Tibial nerve (tissue), 4 donors: ENCODE data around the gene CCDC197.

Experiments used
- EP300 ChIP-seq, 2 donors: sonication (generic); formaldehyde crosslinking; IDR thresholded peaks; one replicate each; pipeline ENCODE4 v1.6.1; 2017; ENCODE audit warnings: antibody characterized with exemption in 2 of 2, mild to moderate bottlenecking in 1 of 2
- POLR2A ChIP-seq, 2 donors: fragments of 450-650 bp; IDR thresholded peaks; one replicate each; pipeline ENCODE4 v1.6.1; 2017; ENCODE audit warnings: antibody characterized with exemption in 2 of 2, mild to moderate bottlenecking in 2 of 2, moderate library complexity in 2 of 2
- TF ChIP-seq, protein P1 (sequence below), 5 experiments: fragments of 200-600 bp in 3 of 5; fragments of 450-650 bp in 2 of 5; sonication (generic) in 3 of 5; IDR thresholded peaks; one replicate each; pipeline ENCODE4 v1.5.1; 2016 to 2019; ENCODE audit warnings: antibody characterized with exemption in 5 of 5, mild to moderate bottlenecking in 3 of 5, moderate library complexity in 2 of 5

DNA sequence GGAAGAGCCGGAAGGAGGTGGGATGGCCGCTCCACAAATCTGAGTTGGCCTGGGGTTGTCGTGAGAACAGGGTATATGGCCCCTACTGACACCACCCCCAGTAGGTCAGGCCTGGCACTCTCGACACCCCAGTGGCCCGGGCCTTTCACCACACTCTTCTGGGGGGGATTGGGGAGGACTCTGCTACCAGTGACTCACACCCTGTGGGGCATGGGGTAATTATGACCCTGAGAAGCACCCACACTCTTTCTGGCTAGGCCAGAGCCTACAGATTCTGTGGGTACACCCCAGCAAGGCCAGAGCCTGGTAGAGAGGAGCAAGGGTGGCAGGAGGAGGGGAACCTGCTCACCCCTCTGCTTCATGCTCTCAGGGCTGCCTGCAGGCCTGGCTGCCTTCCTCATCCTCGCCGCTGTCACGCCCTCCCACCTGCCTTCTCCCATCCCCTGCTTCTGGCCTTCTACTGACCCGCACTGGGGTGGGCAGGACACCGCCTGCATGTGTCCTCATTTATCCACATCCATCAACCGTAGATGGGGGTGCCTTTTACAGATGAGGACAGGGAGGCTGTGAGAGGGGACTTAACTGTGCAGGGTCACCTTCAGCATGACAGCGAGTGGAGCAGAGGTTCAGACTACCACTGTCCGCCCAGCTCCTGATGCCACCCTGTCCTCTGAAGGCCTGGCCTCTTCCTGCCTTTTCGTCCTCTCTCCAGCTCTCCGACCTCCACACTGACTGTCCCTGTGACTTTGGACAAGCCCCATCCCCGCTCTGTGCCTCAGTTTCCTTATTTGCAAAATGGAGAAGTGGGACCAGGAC is 39.1 kb upstream of the CCDC197 start:
- TF ChIP-seq, protein P1, sequence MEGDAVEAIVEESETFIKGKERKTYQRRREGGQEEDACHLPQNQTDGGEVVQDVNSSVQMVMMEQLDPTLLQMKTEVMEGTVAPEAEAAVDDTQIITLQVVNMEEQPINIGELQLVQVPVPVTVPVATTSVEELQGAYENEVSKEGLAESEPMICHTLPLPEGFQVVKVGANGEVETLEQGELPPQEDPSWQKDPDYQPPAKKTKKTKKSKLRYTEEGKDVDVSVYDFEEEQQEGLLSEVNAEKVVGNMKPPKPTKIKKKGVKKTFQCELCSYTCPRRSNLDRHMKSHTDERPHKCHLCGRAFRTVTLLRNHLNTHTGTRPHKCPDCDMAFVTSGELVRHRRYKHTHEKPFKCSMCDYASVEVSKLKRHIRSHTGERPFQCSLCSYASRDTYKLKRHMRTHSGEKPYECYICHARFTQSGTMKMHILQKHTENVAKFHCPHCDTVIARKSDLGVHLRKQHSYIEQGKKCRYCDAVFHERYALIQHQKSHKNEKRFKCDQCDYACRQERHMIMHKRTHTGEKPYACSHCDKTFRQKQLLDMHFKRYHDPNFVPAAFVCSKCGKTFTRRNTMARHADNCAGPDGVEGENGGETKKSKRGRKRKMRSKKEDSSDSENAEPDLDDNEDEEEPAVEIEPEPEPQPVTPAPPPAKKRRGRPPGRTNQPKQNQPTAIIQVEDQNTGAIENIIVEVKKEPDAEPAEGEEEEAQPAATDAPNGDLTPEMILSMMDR (IDR thresholded peaks at IDR 0.05) = no peak
- no peak for TF ChIP-seq POLR2A (IDR thresholded peaks at IDR 0.05)
- TF ChIP-seq EP300 (IDR thresholded peaks at IDR 0.05) = no peak
